Measurements from ENCODE around the gene MAST4.

- no peak for TF ChIP-seq EZH2 (IDR thresholded peaks at IDR 0.05; ENCODE audit: borderline replicate concordance, insufficient read depth, low read depth, low read length, poor library complexity, severe bottlenecking)
- no peak for TF ChIP-seq CTCF (IDR thresholded peaks at IDR 0.05)
Observed at GRCh38 chr5:67211926-67212325, 615.7 kb downstream of the MAST4 start.

Measured in B cell (primary cell).